ENCODE data around the gene CNOT6L. TPM values are rescaled to one million over a fixed set of nuclear protein-coding genes. Genes with fewer than 3 reads are reported as not detected.

Gene CNOT6L
- 10.8 and 11.2 TPM in 2 replicates for total RNA-seq

GRCh38 chr4:77818602-77819403 is at the start of gene CNOT6L:
CNOT6L (minus strand) TSS chr4:77819368; CDS start chr4:77819308, 60 bp downstream.

GRCh38 chr4:77862478-77863216 is 43.5 kb upstream of the CNOT6L start, which contains the start of gene MRPL1:
MRPL1 (plus strand) TSS chr4:77862830; CDS start chr4:77862849, 19 bp downstream.

Other genes starting within 250 kb of the CNOT6L start
- gene CXCL13, start 213.5 kb downstream of the CNOT6L start, total RNA-seq, result not detected in 2 replicates
- 19.1 and 40.2 TPM in 2 replicates for gene MRPL1, start 43.5 kb upstream of the CNOT6L start, total RNA-seq
- gene FRAS1, start 238.0 kb upstream of the CNOT6L start, total RNA-seq, result 8.2 and 11.1 TPM in 2 replicates

Data from hair follicular keratinocyte (primary cell).